GM12878 (cell line): ENCODE results near the gene RIC3. TPM values are rescaled to one million over a fixed set of nuclear protein-coding genes. Genes with fewer than 3 reads are reported as not detected.
A peak's percentile ranks its signal among the peaks of the same experiment; 100 is the strongest.

Source experiments
- ATAC-seq: fragments of 200-7000 bp; cut with Tn5 transposase; 3 replicates; pipeline ENCODE4 v1.9.1; 2020; ENCODE audit warnings: mild to moderate bottlenecking, moderate library complexity
- BruUV-seq: library from RNA; stranded (reverse); fragments of 400-500 nt; replicated peaks from 2 replicates; lab custom pipeline; 2021; lab: Mats Ljungman, UMichigan
- CTCF ChIA-PET: fragments of 300-600 bp; sonication (Branson Sonifier 250); formaldehyde crosslinking; extraction: SDS; loops from one replicate; lab custom pipeline; 2021; ENCODE audit warnings: inconsistent platforms; lab: Yijun Ruan, JAX
- POLR2A ChIA-PET: fragments of 350-600 bp; formaldehyde crosslinking; extraction: SDS; loops from one replicate; lab custom pipeline; 2021; ENCODE audit warnings: inconsistent platforms; lab: Charles Lee
- RAD21 ChIA-PET: fragments of 300-600 bp; sonication (Branson Sonifier 250); formaldehyde crosslinking; loops from one replicate; lab custom pipeline; 2023; ENCODE audit warnings: antibody characterized with exemption; ENCODE audit not compliant: unreplicated experiment; lab: Charles Lee
- SMC1A ChIA-PET: fragments of 300-600 bp; sonication (Branson Sonifier 250); formaldehyde crosslinking; loops from one replicate; lab custom pipeline; 2023; ENCODE audit not compliant: unreplicated experiment, uncharacterized antibody; lab: Charles Lee
- DNase-seq: peaks from one replicate; pipeline ENCODE4 v3.0.0-alpha.2; 2011; ENCODE audit warnings: low read depth, low spot score
- FAIRE-seq: peaks from 3 replicates; lab custom pipeline; 2011; peaks lifted over from hg19 to GRCh38; lab: Jason Lieb, UNC
- H2AFZ ChIP-seq: 2 replicates; pipeline ENCODE4 v1.6.0; 2011; ENCODE audit warnings: low read depth, low read length, control low read depth; ENCODE audit not compliant: control insufficient read depth
- H3K27ac ChIP-seq: 2 replicates; pipeline ENCODE4 v1.5.1; 2011; ENCODE audit warnings: control low read depth; ENCODE audit not compliant: control insufficient read depth, insufficient read depth
- H3K27me3 ChIP-seq, 2 experiments: replicated peaks in 1 of 2; 2 replicates each; pipeline versions ENCODE4 v1.6.0 to v1.6.1; 2011; ENCODE audit warnings: low read length in 1 of 2; ENCODE audit not compliant: control insufficient read depth in 2 of 2, insufficient read depth in 2 of 2
- H3K36me3 ChIP-seq, 2 experiments: 2 replicates each; pipeline ENCODE4 v1.5.1; 2011; ENCODE audit warnings: low read length in 1 of 2; ENCODE audit not compliant: control insufficient read depth in 2 of 2, insufficient read depth in 2 of 2
- H3K4me1 ChIP-seq: 2 replicates; pipeline ENCODE4 v1.6.1; 2011; ENCODE audit warnings: mild to moderate bottlenecking, low read length, moderate library complexity, mixed read lengths; ENCODE audit not compliant: control insufficient read depth, insufficient read depth
- H3K4me2 ChIP-seq: 2 replicates; pipeline ENCODE4 v1.6.0; 2011; ENCODE audit warnings: control low read depth; ENCODE audit not compliant: control insufficient read depth, insufficient read depth
- H3K4me3 ChIP-seq: fragments of 200-600 bp; sonication (generic); 2 replicates; pipeline ENCODE4 v1.5.1; 2016
- H3K79me2 ChIP-seq: 2 replicates; pipeline ENCODE4 v1.6.0; 2011; ENCODE audit warnings: low read length; ENCODE audit not compliant: control insufficient read depth, insufficient read depth
- H3K9ac ChIP-seq: 2 replicates; pipeline ENCODE4 v1.8.0; 2011; ENCODE audit warnings: low read length, control low read depth, mixed read lengths; ENCODE audit not compliant: control insufficient read depth, insufficient read depth
- H3K9me3 ChIP-seq: replicated peaks from 3 replicates; pipeline ENCODE4 v1.5.1; 2011; ENCODE audit warnings: mild to moderate bottlenecking, low read length; ENCODE audit not compliant: control insufficient read depth, insufficient read depth
- H4K20me1 ChIP-seq: 2 replicates; pipeline ENCODE4 v1.6.0; 2011; ENCODE audit not compliant: control insufficient read depth, insufficient read depth
- ATF3 ChIP-seq: IDR thresholded peaks from 2 replicates; pipeline ENCODE4 v1.6.1; 2011; ENCODE audit warnings: low read depth, mild to moderate bottlenecking, low read length, moderate library complexity, borderline replicate concordance; ENCODE audit errors: extremely low read depth
- BCL3 ChIP-seq: IDR thresholded peaks from 2 replicates; pipeline ENCODE4 v1.6.1; 2011; ENCODE audit warnings: borderline replicate concordance, low read depth, mild to moderate bottlenecking, moderate library complexity, low read length; ENCODE audit not compliant: insufficient read depth, poor library complexity, severe bottlenecking
- CHD2 ChIP-seq: IDR thresholded peaks from 2 replicates; pipeline ENCODE4 v1.6.1; 2011; ENCODE audit warnings: low read depth, low read length, improper control_type of control experiment, borderline replicate concordance
- HSF1 ChIP-seq: fragments of 150-350 bp; IDR thresholded peaks from 2 replicates; pipeline ENCODE4 v1.6.1; 2014; ENCODE audit warnings: mild to moderate bottlenecking, low read depth, low read length
- PAX5 ChIP-seq: IDR thresholded peaks from 2 replicates; pipeline ENCODE4 v1.6.1; 2011; ENCODE audit warnings: low read depth, low read length, borderline replicate concordance
- PAX8 ChIP-seq: fragments of 450-650 bp; IDR thresholded peaks from 2 replicates; pipeline ENCODE4 v1.6.1; 2017; ENCODE audit warnings: mild to moderate bottlenecking, moderate library complexity
- PBX3 ChIP-seq: IDR thresholded peaks from 2 replicates; pipeline ENCODE4 v1.6.1; 2011; ENCODE audit warnings: mild to moderate bottlenecking, low read depth, low read length, moderate library complexity; ENCODE audit not compliant: insufficient replicate concordance
- RAD21 ChIP-seq: IDR thresholded peaks from 2 replicates; pipeline ENCODE4 v1.6.1; 2011; ENCODE audit warnings: mild to moderate bottlenecking, low read depth, low read length, moderate library complexity; ENCODE audit not compliant: insufficient read depth
- RUNX3 ChIP-seq: IDR thresholded peaks from 2 replicates; pipeline ENCODE4 v1.6.1; 2012; ENCODE audit warnings: low read length, inconsistent platforms
- STAT1 ChIP-seq: fragments of 450-650 bp; conservative IDR thresholded peaks from 2 replicates; pipeline ENCODE4 v1.6.1; 2014; ENCODE audit warnings: antibody characterized with exemption, mild to moderate bottlenecking
- ZBED1 ChIP-seq: IDR thresholded peaks from 2 replicates; pipeline ENCODE4 v1.6.1; 2016; ENCODE audit warnings: borderline replicate concordance
- WGBS: methylation state at CpG from one replicate; pipeline ENCODE4 v1.1.6; 2016; ENCODE audit warnings: low lambda C conversion rate; ENCODE audit not compliant: insufficient replicate concordance, insufficient coverage; ENCODE audit errors: missing lambda C conversion rate; 5-methylcytosine and 5-hydroxymethylcytosine counted together
- in situ Hi-C: fragments of 300-500 bp; cut with MboI; formaldehyde crosslinking; loops from 9 replicates; pipeline ENCODE4 v1.14.3; 2018; ENCODE audit warnings: mixed read lengths
- intact Hi-C: fragments of 100-400 bp; cut with micrococcal nuclease; formaldehyde crosslinking; loops from one replicate; pipeline ENCODE4 v1.14.2; 2022; ENCODE audit not compliant: unreplicated experiment
- polyA plus RNA-seq, 11 experiments: library from polyadenylated mRNA; depleted of rRNA in 4 of 11; unstranded in 6 of 11; stranded (reverse) in 5 of 11; fragments of >200 nt; fragmentation: Nextera tagmentation in 4 of 11; fragmentation: Illumina TruSeq in 1 of 11; extraction: Ambion mirVana in 4 of 11; extraction: Trizol in 1 of 11; gene quantifications; 1 replicate in 1 of 11; 2 replicates in 10 of 11; pipeline versions ENCODE4 v1.2.1 to v1.2.3, GENCODE V29; 2011 to 2016; ENCODE audit warnings: inconsistent platforms in 2 of 11, missing spikeins in 2 of 11, low read depth in 1 of 11
- total RNA-seq, 4 experiments: library from RNA; depleted of rRNA in 3 of 4; stranded (reverse); fragments of >200 nt in 3 of 4; fragmentation: Illumina TruSeq in 1 of 4; extraction: Trizol in 1 of 4; gene quantifications; 2 replicates each; pipeline versions ENCODE4 v1.2.1 to v1.2.3, GENCODE V29; 2013 to 2021

RIC3 gene
- total and polyA plus RNA-seq, 10 of the 15 experiments (the other 5 are each of a cell fraction or from before 2014, with no cell fraction given): 0.90 to 8.9 (median 2.2) TPM

GRCh38 chr11:8061555-8062428 lies 107.0 kb downstream of the RIC3 start (continued):
- TF ChIP-seq BCL3 (no peak), CHD2 (no peak)

GRCh38 chr11:8060801-8061554 lies 107.8 kb downstream of the RIC3 start:
- Histone ChIP-seq H3K4me1 (no peaks in the 10 kb centered on the region), H2AFZ (no peak overlapping the region), H3K27me3 (no peaks in the 10 kb centered on the region), H4K20me1 (no peaks in the 10 kb centered on the region), H3K79me2 (no peaks in the 10 kb centered on the region), H3K36me3 (no peaks in the 10 kb centered on the region), H3K9me3 (no peaks in the 10 kb centered on the region), H3K27ac (no peak overlapping the region), H3K4me3 (no peak overlapping the region), H3K9ac (no peak overlapping the region), H3K4me2 (no peak overlapping the region)
- DNase-seq: no peak
- CTCF ChIA-PET: interaction anchor here (0.6 to 1.4 kb wide), 2 partner anchors 10 to 39 kb away, joined by 5 read pairs; no protein-coding TSS in a partner anchor
- 27% methylated on average over 12 of the region's 12 CpGs for WGBS
- BruUV-seq: no TSS peak
- SMC1A ChIA-PET: interaction anchor here (1.5 kb wide), 1 partner anchor 38 kb away, joined by 3 read pairs; no protein-coding TSS in a partner anchor
- ATAC-seq: peak; percentile 41
- RAD21 ChIA-PET: no interaction called here
- POLR2A ChIA-PET: no interaction called here
- in situ Hi-C loops: no loop called here
- intact Hi-C loops: no loop called here
- FAIRE-seq: no peak
- no peak for TF ChIP-seq PBX3
- no peak for TF ChIP-seq RAD21
- TF ChIP-seq PAX8: no peak
- TF ChIP-seq RUNX3: no peak
- TF ChIP-seq ZBED1: no peak
- TF ChIP-seq HSF1: no peak
- no peak for TF ChIP-seq ATF3
- TF ChIP-seq STAT1: no peak
- no peak for TF ChIP-seq PAX5
